Liver (tissue), 9 donors: Measurements from ENCODE around the gene ESRRB. TPM values are rescaled to one million over a fixed set of nuclear protein-coding genes. Genes with fewer than 3 reads are reported as not detected.

Experiments
- DNase-seq: peaks from one replicate; pipeline ENCODE4 v3.0.0-alpha.2; 2017; ENCODE audit warnings: low spot score
- H3K27ac ChIP-seq, 2 donors: one replicate each; pipeline ENCODE4 v1.7.0; 2013; ENCODE audit warnings: inconsistent platforms in 2 of 2, low read length in 2 of 2, control low read depth in 1 of 2, low read depth in 1 of 2, mild to moderate bottlenecking in 1 of 2
- H3K27me3 ChIP-seq, 4 donors: one replicate each; pipeline versions ENCODE4 v1.6.1 to v1.7.0; 2013; ENCODE audit warnings: low read length in 3 of 4, inconsistent platforms in 1 of 4, mild to moderate bottlenecking in 1 of 4, moderate library complexity in 1 of 4; ENCODE audit not compliant: control insufficient read depth in 4 of 4, insufficient read depth in 4 of 4
- H3K36me3 ChIP-seq, 4 donors: one replicate each; pipeline versions ENCODE4 v1.6.1 to v1.7.0; 2013; ENCODE audit warnings: low read length in 3 of 4, mild to moderate bottlenecking in 3 of 4, low read depth in 1 of 4, moderate library complexity in 1 of 4; ENCODE audit not compliant: control insufficient read depth in 4 of 4, insufficient read depth in 3 of 4
- H3K4me1 ChIP-seq, 4 donors: one replicate each; pipeline versions ENCODE4 v1.6.1 to v1.7.0; 2013; ENCODE audit warnings: low read length in 3 of 4, mild to moderate bottlenecking in 3 of 4, moderate library complexity in 1 of 4; ENCODE audit not compliant: control insufficient read depth in 4 of 4, insufficient read depth in 4 of 4
- H3K4me3 ChIP-seq, 3 donors: one replicate each; pipeline versions ENCODE4 v1.6.1 to v1.7.0; 2013; ENCODE audit warnings: low read length in 3 of 3, control low read depth in 1 of 3, low read depth in 1 of 3, mild to moderate bottlenecking in 1 of 3
- H3K9ac ChIP-seq, 2 donors: one replicate each; pipeline ENCODE4 v1.7.0; 2013; ENCODE audit warnings: low read length in 2 of 2, mild to moderate bottlenecking in 2 of 2, moderate library complexity in 2 of 2, control low read depth in 1 of 2, low read depth in 1 of 2
- H3K9me3 ChIP-seq, 4 donors: one replicate each; pipeline versions ENCODE4 v1.6.1 to v1.7.0; 2013; ENCODE audit warnings: low read length in 3 of 4; ENCODE audit not compliant: control insufficient read depth in 4 of 4
- CTCF ChIP-seq: fragments of 150-350 bp; IDR thresholded peaks from 2 replicates; pipeline ENCODE4 v1.5.1; 2017; ENCODE audit warnings: improper control_type of control experiment, low read depth, low read length; ENCODE audit not compliant: missing input control
- EGR1 ChIP-seq, 2 donors: IDR thresholded peaks; 2 replicates each; pipeline ENCODE4 v1.6.1; 2016 to 2018; ENCODE audit warnings: antibody characterized with exemption in 2 of 2, low read depth in 2 of 2
- FOXA1 ChIP-seq: IDR thresholded peaks from 2 replicates; pipeline ENCODE4 v1.6.1; 2016; ENCODE audit warnings: antibody characterized with exemption
- FOXA2 ChIP-seq: IDR thresholded peaks from 2 replicates; pipeline ENCODE4 v1.6.1; 2016; ENCODE audit warnings: antibody characterized with exemption
- GABPA ChIP-seq, 2 donors: IDR thresholded peaks in 1 of 2; conservative IDR thresholded peaks in 1 of 2; 2 replicates each; pipeline ENCODE4 v1.6.1; 2016; ENCODE audit warnings: antibody characterized with exemption in 2 of 2, mild to moderate bottlenecking in 1 of 2, moderate library complexity in 1 of 2
- HNF4A ChIP-seq, 2 donors: conservative IDR thresholded peaks; 2 replicates each; pipeline ENCODE4 v1.6.1; 2016; ENCODE audit warnings: antibody characterized with exemption in 2 of 2, mild to moderate bottlenecking in 2 of 2
- HNF4G ChIP-seq: IDR thresholded peaks from 2 replicates; pipeline ENCODE4 v1.6.1; 2016; ENCODE audit warnings: antibody characterized with exemption
- JUND ChIP-seq, 2 donors: IDR thresholded peaks; 2 replicates each; pipeline ENCODE4 v1.6.1; 2016; ENCODE audit warnings: antibody characterized with exemption in 2 of 2
- NR2F2 ChIP-seq: IDR thresholded peaks from 2 replicates; pipeline ENCODE4 v1.6.1; 2016; ENCODE audit warnings: antibody characterized with exemption
- RAD21 ChIP-seq, 2 donors: IDR thresholded peaks; 2 replicates each; pipeline ENCODE4 v1.6.1; 2016; ENCODE audit warnings: antibody characterized with exemption in 2 of 2, mild to moderate bottlenecking in 2 of 2
- RXRA ChIP-seq, 2 donors: IDR thresholded peaks; 2 replicates each; pipeline ENCODE4 v1.6.1; 2017 to 2018; ENCODE audit warnings: antibody characterized with exemption in 2 of 2, mild to moderate bottlenecking in 1 of 2
- SP1 ChIP-seq: IDR thresholded peaks from 2 replicates; pipeline ENCODE4 v1.6.1; 2018; ENCODE audit warnings: antibody characterized with exemption, mild to moderate bottlenecking
- TAF1 ChIP-seq: conservative IDR thresholded peaks from 2 replicates; pipeline ENCODE4 v1.6.1; 2016; ENCODE audit warnings: antibody characterized with exemption, mild to moderate bottlenecking
- YY1 ChIP-seq: IDR thresholded peaks from 2 replicates; pipeline ENCODE4 v1.6.1; 2016; ENCODE audit warnings: antibody characterized with exemption, mild to moderate bottlenecking
- WGBS: extraction: QIAGEN DNeasy Blood & Tissue Kit; methylation state at CpG from one replicate; pipeline ENCODE4 v1.1.7; 2013; 5-methylcytosine and 5-hydroxymethylcytosine counted together
- polyA plus RNA-seq, 2 donors: library from polyadenylated mRNA; stranded (reverse) in 1 of 2; unstranded in 1 of 2; fragments of 200-250 nt in 1 of 2; fragments of >200 nt in 1 of 2; fragmentation: Nextera tagmentation in 1 of 2; extraction: Ambion mirVana in 1 of 2; gene quantifications; one replicate each; pipeline versions ENCODE4 v1.2.1 to v1.2.3, GENCODE V29; 2013 to 2015
- total RNA-seq, 2 donors: library from RNA; depleted of rRNA; stranded (reverse); fragments of >200 nt; gene quantifications; one replicate each; pipeline ENCODE4 v1.2.3, GENCODE V29; 2014
- TF ChIP-seq, protein P1 (sequence below): IDR thresholded peaks from 2 replicates; pipeline ENCODE4 v1.6.1; 2016; ENCODE audit warnings: antibody characterized with exemption
- TF ChIP-seq, protein P2 (sequence below): IDR thresholded peaks from 2 replicates; pipeline ENCODE4 v1.6.1; 2016; ENCODE audit warnings: antibody characterized with exemption, mild to moderate bottlenecking
- TF ChIP-seq, protein P3 (sequence below): IDR thresholded peaks from 2 replicates; pipeline ENCODE4 v1.6.1; 2016; ENCODE audit warnings: antibody characterized with exemption
- TF ChIP-seq, protein P4 (sequence below): IDR thresholded peaks from 2 replicates; pipeline ENCODE4 v1.6.1; 2016; ENCODE audit warnings: antibody characterized with exemption
- donor health status: healthy.
- donor health status: healthy.
- donor health status: healthy.
- donor health status: healthy.
- donor health status: healthy.

ESRRB gene
- total and polyA plus RNA-seq, 4 donors = 0.08 to 0.21 (median 0.11) TPM

- no peaks in the 10 kb centered on the region for H3K9me3 ChIP-seq
- H3K27me3 ChIP-seq = peaks cover 0 to 2% (median 0%) of the 10 kb centered on the region in 4 donors
- 30% methylated on average over 3 of the region's 3 CpGs for WGBS
- H3K27ac ChIP-seq = no peak overlapping the region
- H3K4me1 ChIP-seq = no peaks in the 10 kb centered on the region
- no peak for DNase-seq
- TF ChIP-seq, protein P1, sequence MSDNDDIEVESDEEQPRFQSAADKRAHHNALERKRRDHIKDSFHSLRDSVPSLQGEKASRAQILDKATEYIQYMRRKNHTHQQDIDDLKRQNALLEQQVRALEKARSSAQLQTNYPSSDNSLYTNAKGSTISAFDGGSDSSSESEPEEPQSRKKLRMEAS = no peak
- TF ChIP-seq CTCF (no peak), HNF4A (conservative IDR thresholded peaks at IDR 0.05) (no peak), JUND (IDR thresholded peaks at IDR 0.05) (no peak), TAF1 (no peak), FOXA1 (no peak), YY1 (no peak), GABPA (IDR thresholded peaks at IDR 0.05 in 1 of 2, conservative IDR thresholded peaks at IDR 0.05 in 1 of 2) (no peak), HNF4G (no peak), RAD21 (IDR thresholded peaks at IDR 0.05) (no peak), SP1 (no peak), RXRA (IDR thresholded peaks at IDR 0.05) (no peak), NR2F2 (no peak), FOXA2 (no peak), EGR1 (IDR thresholded peaks at IDR 0.05; ENCODE audit: low read depth in 2 of 2) (no peak)
- TF ChIP-seq, protein P2, sequence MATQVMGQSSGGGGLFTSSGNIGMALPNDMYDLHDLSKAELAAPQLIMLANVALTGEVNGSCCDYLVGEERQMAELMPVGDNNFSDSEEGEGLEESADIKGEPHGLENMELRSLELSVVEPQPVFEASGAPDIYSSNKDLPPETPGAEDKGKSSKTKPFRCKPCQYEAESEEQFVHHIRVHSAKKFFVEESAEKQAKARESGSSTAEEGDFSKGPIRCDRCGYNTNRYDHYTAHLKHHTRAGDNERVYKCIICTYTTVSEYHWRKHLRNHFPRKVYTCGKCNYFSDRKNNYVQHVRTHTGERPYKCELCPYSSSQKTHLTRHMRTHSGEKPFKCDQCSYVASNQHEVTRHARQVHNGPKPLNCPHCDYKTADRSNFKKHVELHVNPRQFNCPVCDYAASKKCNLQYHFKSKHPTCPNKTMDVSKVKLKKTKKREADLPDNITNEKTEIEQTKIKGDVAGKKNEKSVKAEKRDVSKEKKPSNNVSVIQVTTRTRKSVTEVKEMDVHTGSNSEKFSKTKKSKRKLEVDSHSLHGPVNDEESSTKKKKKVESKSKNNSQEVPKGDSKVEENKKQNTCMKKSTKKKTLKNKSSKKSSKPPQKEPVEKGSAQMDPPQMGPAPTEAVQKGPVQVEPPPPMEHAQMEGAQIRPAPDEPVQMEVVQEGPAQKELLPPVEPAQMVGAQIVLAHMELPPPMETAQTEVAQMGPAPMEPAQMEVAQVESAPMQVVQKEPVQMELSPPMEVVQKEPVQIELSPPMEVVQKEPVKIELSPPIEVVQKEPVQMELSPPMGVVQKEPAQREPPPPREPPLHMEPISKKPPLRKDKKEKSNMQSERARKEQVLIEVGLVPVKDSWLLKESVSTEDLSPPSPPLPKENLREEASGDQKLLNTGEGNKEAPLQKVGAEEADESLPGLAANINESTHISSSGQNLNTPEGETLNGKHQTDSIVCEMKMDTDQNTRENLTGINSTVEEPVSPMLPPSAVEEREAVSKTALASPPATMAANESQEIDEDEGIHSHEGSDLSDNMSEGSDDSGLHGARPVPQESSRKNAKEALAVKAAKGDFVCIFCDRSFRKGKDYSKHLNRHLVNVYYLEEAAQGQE = no peak
- TF ChIP-seq, protein P3, sequence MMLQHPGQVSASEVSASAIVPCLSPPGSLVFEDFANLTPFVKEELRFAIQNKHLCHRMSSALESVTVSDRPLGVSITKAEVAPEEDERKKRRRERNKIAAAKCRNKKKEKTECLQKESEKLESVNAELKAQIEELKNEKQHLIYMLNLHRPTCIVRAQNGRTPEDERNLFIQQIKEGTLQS = no peak
- TF ChIP-seq, protein P4, sequence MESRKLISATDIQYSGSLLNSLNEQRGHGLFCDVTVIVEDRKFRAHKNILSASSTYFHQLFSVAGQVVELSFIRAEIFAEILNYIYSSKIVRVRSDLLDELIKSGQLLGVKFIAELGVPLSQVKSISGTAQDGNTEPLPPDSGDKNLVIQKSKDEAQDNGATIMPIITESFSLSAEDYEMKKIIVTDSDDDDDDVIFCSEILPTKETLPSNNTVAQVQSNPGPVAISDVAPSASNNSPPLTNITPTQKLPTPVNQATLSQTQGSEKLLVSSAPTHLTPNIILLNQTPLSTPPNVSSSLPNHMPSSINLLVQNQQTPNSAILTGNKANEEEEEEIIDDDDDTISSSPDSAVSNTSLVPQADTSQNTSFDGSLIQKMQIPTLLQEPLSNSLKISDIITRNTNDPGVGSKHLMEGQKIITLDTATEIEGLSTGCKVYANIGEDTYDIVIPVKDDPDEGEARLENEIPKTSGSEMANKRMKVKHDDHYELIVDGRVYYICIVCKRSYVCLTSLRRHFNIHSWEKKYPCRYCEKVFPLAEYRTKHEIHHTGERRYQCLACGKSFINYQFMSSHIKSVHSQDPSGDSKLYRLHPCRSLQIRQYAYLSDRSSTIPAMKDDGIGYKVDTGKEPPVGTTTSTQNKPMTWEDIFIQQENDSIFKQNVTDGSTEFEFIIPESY = no peak
- H3K4me3 ChIP-seq = no peak overlapping the region
- no peaks in the 10 kb centered on the region for H3K36me3 ChIP-seq
- no peak overlapping the region for H3K9ac ChIP-seq
These were observed 140.9 kb downstream of the ESRRB start for GRCh38 chr14:76516884-76517283.
